Stimulated activated naive CD8-positive, alpha-beta T cell treated with anti-CD3 and anti-CD28 coated beads, Interleukin-15, Interleukin-2, amounts not matched to agents 100 ng/mL and 50 ng/mL, for 24 hours (primary cell): Measurements from ENCODE around the gene MUSK.
"Not testable (repeated sequence)": the region's sequence is repeated elsewhere in the genome, so short reads cannot be mapped to it uniquely, and the experiment has no call there.

Experiments used
- H3K27ac Mint-ChIP-seq: one replicate; pipeline ENCODE4 v1.8.0; 2021; ENCODE audit warnings: mild to moderate bottlenecking, mixed read lengths
- H3K27me3 Mint-ChIP-seq: one replicate; pipeline ENCODE4 v1.8.0; 2021; ENCODE audit warnings: mixed read lengths
- H3K36me3 Mint-ChIP-seq: one replicate; pipeline ENCODE4 v1.8.0; 2021; ENCODE audit warnings: low read depth, mixed read lengths
- H3K4me1 Mint-ChIP-seq: one replicate; pipeline ENCODE4 v1.8.0; 2021; ENCODE audit warnings: low read depth, mixed read lengths
- H3K4me3 Mint-ChIP-seq: one replicate; pipeline ENCODE4 v1.8.0; 2021; ENCODE audit warnings: mild to moderate bottlenecking, mixed read lengths
- H3K9me3 Mint-ChIP-seq: one replicate; pipeline ENCODE4 v1.8.0; 2021; ENCODE audit warnings: mixed read lengths

Gene MUSK

GRCh38 chr9:110764006-110764405 lies 95.4 kb downstream of the MUSK start:
- H3K27me3 Mint-ChIP-seq = no peaks in the 10 kb centered on the region
- no peak overlapping the region for H3K27ac Mint-ChIP-seq
- no peaks in the 10 kb centered on the region for H3K36me3 Mint-ChIP-seq
- no peaks in the 10 kb centered on the region for H3K9me3 Mint-ChIP-seq
- H3K4me3 Mint-ChIP-seq = no peak overlapping the region
- no peaks in the 10 kb centered on the region for H3K4me1 Mint-ChIP-seq

- Mint-ChIP-seq H3K4me1 (no peaks in the 10 kb centered on the region), H3K27ac (no peak overlapping the region), H3K27me3 (no peaks in the 10 kb centered on the region), H3K9me3 (no peaks in the 10 kb centered on the region), H3K36me3 (no peaks in the 10 kb centered on the region), H3K4me3 (no peak overlapping the region)
These were observed 97.3 kb downstream of the MUSK start for GRCh38 chr9:110765926-110766325.

GRCh38 chr9:110767559-110768063 lies 99.0 kb downstream of the MUSK start:
- Mint-ChIP-seq H3K9me3 (no peaks in the 10 kb centered on the region), H3K27ac (no peak overlapping the region), H3K4me3 (no peak overlapping the region), H3K27me3 (peaks cover 4% of the 10 kb centered on the region), H3K36me3 (no peaks in the 10 kb centered on the region), H3K4me1 (no peaks in the 10 kb centered on the region)

GRCh38 chr9:110768886-110769285 lies 100.3 kb downstream of the MUSK start:
- no peak overlapping the region for H3K27ac Mint-ChIP-seq
- H3K9me3 Mint-ChIP-seq = no peaks in the 10 kb centered on the region
- H3K4me1 Mint-ChIP-seq = no peaks in the 10 kb centered on the region
- H3K36me3 Mint-ChIP-seq = no peaks in the 10 kb centered on the region
- H3K27me3 Mint-ChIP-seq = peaks cover 4% of the 10 kb centered on the region
- no peak overlapping the region for H3K4me3 Mint-ChIP-seq

GRCh38 chr9:110769667-110770066 lies 101.1 kb downstream of the MUSK start:
- no peaks in the 10 kb centered on the region for H3K4me1 Mint-ChIP-seq

GRCh38 chr9:110775724-110776123 lies 107.1 kb downstream of the MUSK start:
- Mint-ChIP-seq H3K27ac (no peak overlapping the region), H3K9me3 (no peaks in the 10 kb centered on the region), H3K4me1 (no peaks in the 10 kb centered on the region), H3K27me3 (peaks cover 4% of the 10 kb centered on the region), H3K4me3 (no peak overlapping the region), H3K36me3 (no peaks in the 10 kb centered on the region)

More at GRCh38 chr9:110769667-110770066, 101.1 kb downstream of the MUSK start:
- Mint-ChIP-seq H3K27ac (no peak overlapping the region), H3K36me3 (no peaks in the 10 kb centered on the region), H3K9me3 (no peaks in the 10 kb centered on the region), H3K27me3 (peaks cover 4% of the 10 kb centered on the region), H3K4me3 (no peak overlapping the region)

- Mint-ChIP-seq H3K36me3 (no peaks in the 10 kb centered on the region), H3K27ac (no peak overlapping the region), H3K4me1 (no peaks in the 10 kb centered on the region), H3K9me3 (no peaks in the 10 kb centered on the region), H3K27me3 (peaks cover 4% of the 10 kb centered on the region), H3K4me3 (no peak overlapping the region)
These were observed 107.6 kb downstream of the MUSK start for GRCh38 chr9:110776221-110776620.

GRCh38 chr9:110777196-110777875 lies 108.7 kb downstream of the MUSK start:
- Mint-ChIP-seq H3K4me1 (no peaks in the 10 kb centered on the region), H3K27ac (no peak overlapping the region), H3K9me3 (no peaks in the 10 kb centered on the region), H3K36me3 (no peaks in the 10 kb centered on the region), H3K27me3 (no peaks in the 10 kb centered on the region), H3K4me3 (no peak overlapping the region)

GRCh38 chr9:110777876-110778215 lies 109.3 kb downstream of the MUSK start:
- Mint-ChIP-seq H3K27me3 (no peaks in the 10 kb centered on the region), H3K36me3 (no peaks in the 10 kb centered on the region), H3K4me1 (no peaks in the 10 kb centered on the region), H3K9me3 (no peaks in the 10 kb centered on the region), H3K4me3 (no peak overlapping the region), H3K27ac (no peak overlapping the region)

- no peak overlapping the region for H3K27ac Mint-ChIP-seq
- no peaks in the 10 kb centered on the region for H3K9me3 Mint-ChIP-seq
- H3K36me3 Mint-ChIP-seq = no peaks in the 10 kb centered on the region
- no peaks in the 10 kb centered on the region for H3K4me1 Mint-ChIP-seq
- no peaks in the 10 kb centered on the region for H3K27me3 Mint-ChIP-seq
- no peak overlapping the region for H3K4me3 Mint-ChIP-seq
These were observed 114.1 kb downstream of the MUSK start for GRCh38 chr9:110782701-110783100.

- Mint-ChIP-seq H3K36me3 (no peaks in the 10 kb centered on the region), H3K9me3 (no peaks in the 10 kb centered on the region), H3K4me1 (no peaks in the 10 kb centered on the region), H3K27me3 (no peaks in the 10 kb centered on the region), H3K4me3 (no peak overlapping the region), H3K27ac (no peak overlapping the region)
These were observed 115.7 kb downstream of the MUSK start for GRCh38 chr9:110784309-110784708.

- H3K36me3 Mint-ChIP-seq = no peaks in the 10 kb centered on the region
- H3K4me3 Mint-ChIP-seq = no peak overlapping the region
- no peaks in the 10 kb centered on the region for H3K27me3 Mint-ChIP-seq
- no peak overlapping the region for H3K27ac Mint-ChIP-seq
- no peaks in the 10 kb centered on the region for H3K4me1 Mint-ChIP-seq
- no peaks in the 10 kb centered on the region for H3K9me3 Mint-ChIP-seq
These were observed 116.6 kb downstream of the MUSK start for GRCh38 chr9:110785166-110785565.

GRCh38 chr9:110788396-110788795 lies 119.8 kb downstream of the MUSK start:
- H3K27me3 Mint-ChIP-seq, H3K4me3 Mint-ChIP-seq, H3K9me3 Mint-ChIP-seq, H3K4me1 Mint-ChIP-seq, H3K27ac Mint-ChIP-seq, H3K36me3 Mint-ChIP-seq: not testable (repeated sequence)

GRCh38 chr9:110788871-110789270 lies 120.3 kb downstream of the MUSK start:
- Mint-ChIP-seq H3K27me3 (no peaks in the 10 kb centered on the region), H3K4me1 (no peaks in the 10 kb centered on the region), H3K36me3 (no peaks in the 10 kb centered on the region), H3K9me3 (no peaks in the 10 kb centered on the region), H3K27ac (no peak overlapping the region), H3K4me3 (no peak overlapping the region)

GRCh38 chr9:110797611-110798010 lies 129.0 kb downstream of the MUSK start:
- H3K9me3 Mint-ChIP-seq = peaks cover 3% of the 10 kb centered on the region
- H3K4me1 Mint-ChIP-seq = no peaks in the 10 kb centered on the region
- H3K36me3 Mint-ChIP-seq = no peaks in the 10 kb centered on the region
- no peak overlapping the region for H3K27ac Mint-ChIP-seq
- H3K27me3 Mint-ChIP-seq = no peaks in the 10 kb centered on the region
- no peak overlapping the region for H3K4me3 Mint-ChIP-seq

- peaks cover 3% of the 10 kb centered on the region for H3K9me3 Mint-ChIP-seq
- H3K27me3 Mint-ChIP-seq = no peaks in the 10 kb centered on the region
- no peak overlapping the region for H3K27ac Mint-ChIP-seq
- H3K36me3 Mint-ChIP-seq = no peaks in the 10 kb centered on the region
- no peaks in the 10 kb centered on the region for H3K4me1 Mint-ChIP-seq
- H3K4me3 Mint-ChIP-seq = no peak overlapping the region
These were observed 130.8 kb downstream of the MUSK start for GRCh38 chr9:110799396-110799795.
